ENCODE results near the gene MTA1.

Gene MTA1

GRCh38 chr14:105478398-105479251 lies 59.0 kb downstream of the MTA1 start:
- no peak for DNase-seq

- DNase-seq, result no peak
These were observed 60.0 kb downstream of the MTA1 start for GRCh38 chr14:105479431-105480158.

- DNase-seq, result no peak
These were observed 60.6 kb downstream of the MTA1 start for GRCh38 chr14:105480199-105480746.

GRCh38 chr14:105480807-105481801 lies 61.5 kb downstream of the MTA1 start:
- DNase-seq, result peak; percentile 95

- peak; percentile 100 for DNase-seq
These were observed 62.3 kb downstream of the MTA1 start for GRCh38 chr14:105481886-105482457.

- DNase-seq, result no peak
These were observed 63.0 kb downstream of the MTA1 start for GRCh38 chr14:105482486-105483110.

GRCh38 chr14:105483300-105484068 lies 63.9 kb downstream of the MTA1 start:
- DNase-seq, result no peak

- DNase-seq, result peak; percentile 30
These were observed 64.7 kb downstream of the MTA1 start for GRCh38 chr14:105484069-105484996.

GRCh38 chr14:105484997-105485393 lies 65.4 kb downstream of the MTA1 start:
- DNase-seq, result no peak

GRCh38 chr14:105485739-105486162 lies 66.1 kb downstream of the MTA1 start:
- no peak for DNase-seq

- no peak for DNase-seq
These were observed 66.7 kb downstream of the MTA1 start, which contains the start of gene CRIP1 for GRCh38 chr14:105486163-105486973. Gene CRIP1, plus strand, starts transcription at chr14:105486886. Its CDS starts 374 bp downstream, at chr14:105487260.

GRCh38 chr14:105486974-105487448 lies 67.4 kb downstream of the MTA1 start:
- no peak for DNase-seq

- DNase-seq, result no peak
These were observed 67.9 kb downstream of the MTA1 start for GRCh38 chr14:105487449-105487985.

GRCh38 chr14:105487986-105488777 lies 68.6 kb downstream of the MTA1 start:
- DNase-seq, result no peak

GRCh38 chr14:105488781-105489541 lies 69.3 kb downstream of the MTA1 start:
- DNase-seq, result no peak

GRCh38 chr14:105489542-105490266 lies 70.1 kb downstream of the MTA1 start:
- DNase-seq, result peak; percentile 97

Data from COR-L47 (cell line).